Stromal cell of bone marrow (primary cell): ENCODE results near the gene CTNNA1.
A peak's percentile ranks its signal among the peaks of the same experiment; 100 is the strongest.
"Not testable (repeated sequence)": the region's sequence is repeated elsewhere in the genome, so short reads cannot be mapped to it uniquely, and the experiment has no call there.

ENCODE experiments used
- DNase-seq: peaks from one replicate; pipeline ENCODE4 v3.0.0-alpha.2; 2012; ENCODE audit warnings: low read depth

CTNNA1 gene

DNA sequence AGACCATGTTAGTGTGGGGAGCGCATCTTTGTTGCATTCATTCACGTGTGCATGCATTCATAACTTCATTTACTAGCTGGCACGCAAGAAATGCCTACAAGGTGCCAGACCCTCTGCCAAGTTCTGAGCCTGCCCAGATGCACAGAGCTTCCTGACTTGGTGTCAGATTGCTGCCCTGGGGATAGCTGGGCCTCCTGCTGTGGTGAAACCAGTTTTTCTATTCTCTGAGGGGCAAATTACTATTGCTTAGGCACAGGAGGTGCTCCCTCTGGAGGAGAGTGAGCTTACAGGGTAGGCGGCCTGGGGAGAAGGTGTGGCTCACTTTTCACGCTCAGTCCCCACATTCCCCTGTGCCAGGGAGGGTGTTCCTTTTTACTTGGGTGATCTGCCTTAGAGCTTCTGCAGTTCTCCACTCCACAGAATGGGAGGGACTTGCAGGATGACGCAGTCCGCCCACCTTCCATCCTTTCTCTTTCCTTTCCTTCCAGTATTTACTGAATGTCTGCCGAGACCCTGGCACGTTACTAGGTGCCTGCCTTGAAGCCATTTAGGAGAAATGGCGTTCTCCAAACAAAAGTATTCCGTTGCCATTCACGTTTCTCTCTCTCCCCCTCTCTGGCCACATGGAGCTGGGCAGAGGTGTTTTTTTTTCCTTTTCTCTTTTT is 27.9 kb upstream of the CTNNA1 start:
- peak; percentile 43 for DNase-seq

DNA sequence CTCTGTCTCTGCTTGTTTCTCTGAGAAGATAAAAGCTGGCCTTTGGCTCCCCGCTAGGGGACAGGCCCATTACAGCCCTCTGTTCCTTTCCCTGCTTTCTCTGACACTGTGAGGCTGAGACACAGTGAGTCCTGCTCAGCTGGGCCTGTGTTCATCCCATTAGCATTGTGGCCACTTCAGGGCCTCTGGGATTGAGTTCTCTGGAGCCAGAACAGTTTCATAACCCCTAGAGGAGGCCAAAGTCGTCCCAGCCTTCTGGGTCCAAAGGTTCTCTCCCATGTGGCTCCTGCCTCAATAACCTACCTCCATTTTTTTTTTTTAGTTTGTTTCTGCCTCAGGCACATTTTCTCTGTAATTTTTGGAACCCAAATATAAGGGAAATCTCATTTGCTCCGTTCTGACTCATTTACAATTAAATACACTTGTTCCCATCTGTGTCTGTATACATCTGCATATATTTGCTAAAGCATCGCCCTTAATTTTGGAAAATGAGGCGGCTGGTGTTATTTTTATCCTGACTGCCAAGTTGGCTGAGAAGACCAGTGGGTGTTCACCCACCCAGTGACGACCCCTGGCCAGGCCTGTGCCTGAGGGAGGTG is 27.3 kb upstream of the CTNNA1 start:
- no peak for DNase-seq

DNA sequence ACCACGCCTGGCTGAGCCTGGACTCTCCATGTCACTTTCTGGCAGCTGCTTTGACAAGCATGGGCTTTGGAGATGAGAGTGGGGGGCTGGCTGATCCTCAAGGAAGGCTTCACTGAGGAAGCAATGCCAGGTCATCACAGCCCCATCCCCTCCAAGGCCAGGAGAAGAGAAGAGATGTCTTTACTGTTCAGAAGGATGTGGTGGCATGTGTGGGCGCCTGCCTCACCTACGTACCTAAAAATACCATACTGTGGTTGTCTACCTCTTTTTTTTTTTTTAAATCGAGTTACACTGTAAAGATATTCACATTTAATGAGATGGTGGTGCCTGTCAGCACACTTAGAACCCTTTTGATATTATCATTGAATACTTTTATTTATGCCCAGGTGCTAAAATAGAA is 26.4 kb upstream of the CTNNA1 start:
- no peak for DNase-seq

DNA sequence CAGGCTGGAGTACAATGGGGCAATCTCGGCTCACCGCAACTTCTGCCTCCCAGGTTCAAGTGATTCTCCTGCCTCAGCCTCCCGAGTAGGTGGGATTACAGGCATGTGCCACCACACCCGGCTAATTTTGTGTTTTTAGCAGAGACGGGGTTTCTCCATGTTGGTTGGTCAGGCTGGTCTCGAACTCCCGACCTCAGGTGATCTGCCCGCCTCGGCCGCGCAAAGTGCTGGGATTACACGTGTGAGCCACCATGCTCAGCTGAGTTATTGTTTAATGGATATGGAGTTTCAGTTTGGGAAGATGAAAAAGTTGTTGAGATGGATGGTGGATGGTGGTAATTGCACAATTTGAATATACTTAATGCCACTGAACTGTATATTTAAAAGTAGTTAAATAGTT is 22.7 kb upstream of the CTNNA1 start:
- not testable (repeated sequence) for DNase-seq

DNA sequence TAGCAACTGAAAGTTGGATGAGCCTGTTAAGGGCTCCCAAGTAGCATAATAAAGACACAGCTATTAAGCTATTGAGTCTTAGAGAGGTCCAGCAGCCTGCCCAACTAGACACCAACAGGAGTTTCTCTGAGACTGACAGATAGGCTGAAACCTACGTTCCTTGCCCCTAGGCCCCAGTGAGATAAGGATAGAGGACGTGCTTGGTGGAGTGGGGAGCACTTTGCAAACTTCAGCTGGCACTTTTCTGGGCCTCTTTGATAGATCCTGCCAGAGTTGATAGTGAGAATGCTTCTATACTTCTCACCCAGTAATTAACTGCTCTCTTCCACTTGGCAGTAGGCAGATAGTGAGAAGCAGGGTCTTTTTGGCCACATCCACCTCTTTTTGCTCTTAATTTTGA is 20.8 kb upstream of the CTNNA1 start:
- no peak for DNase-seq

DNA sequence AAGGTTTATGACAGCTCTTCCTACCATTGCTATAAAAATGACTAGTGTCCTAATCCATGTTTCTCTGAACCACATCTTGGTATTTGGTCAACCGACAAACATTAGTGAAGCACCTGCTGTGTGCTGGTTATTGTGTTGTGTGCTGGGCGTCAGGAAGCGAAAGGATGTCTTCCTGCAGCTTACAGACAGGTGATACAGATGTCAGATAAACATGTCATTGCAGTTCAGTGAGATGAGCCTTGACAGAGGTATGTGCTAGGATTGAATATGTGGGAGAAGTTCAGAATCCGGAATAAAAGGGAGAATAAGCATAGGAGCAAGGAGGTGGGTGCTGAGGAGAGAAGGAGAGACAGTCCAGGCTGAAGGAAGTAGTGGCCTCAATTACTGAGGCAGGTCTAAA is 20.3 kb upstream of the CTNNA1 start:
- no peak for DNase-seq

DNA sequence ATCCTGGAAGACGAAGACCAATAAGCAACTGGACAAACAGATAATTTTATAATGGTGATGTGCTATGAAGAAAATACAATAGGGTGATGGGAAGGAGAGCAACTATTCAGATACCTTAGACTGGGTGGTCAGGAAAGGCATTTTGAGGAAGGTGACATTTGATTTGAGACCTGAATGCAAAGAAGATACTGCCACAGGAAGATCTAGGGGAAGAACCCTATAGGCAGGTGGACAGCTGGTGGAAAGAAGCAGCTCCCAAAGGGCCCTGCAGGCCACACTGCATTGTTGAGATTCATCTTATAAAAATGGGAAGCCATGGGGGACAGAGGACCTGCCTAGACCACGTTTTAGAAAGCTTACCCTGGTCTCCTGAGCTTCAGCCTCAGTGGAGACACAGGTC is 19.7 kb upstream of the CTNNA1 start:
- no peak for DNase-seq

DNA sequence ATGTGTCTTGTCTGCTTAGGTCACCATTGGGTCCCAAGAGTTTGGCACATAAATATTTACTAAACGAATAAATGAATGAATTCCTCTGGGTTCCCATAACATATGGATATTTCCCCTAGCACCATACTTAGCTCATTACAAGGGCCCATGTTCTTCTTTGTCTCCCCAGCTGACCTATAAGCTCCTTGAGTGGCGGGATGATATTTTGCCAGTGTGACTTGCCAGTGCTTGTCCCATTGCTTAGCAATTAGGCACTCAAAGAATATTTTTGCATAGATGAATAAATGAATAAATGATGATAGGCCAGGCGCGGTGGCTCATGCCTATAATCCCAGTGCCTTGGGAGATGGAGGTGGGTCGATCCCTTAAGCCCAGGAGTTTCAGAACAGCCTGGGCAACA is 16.9 kb upstream of the CTNNA1 start:
- no peak for DNase-seq

DNA sequence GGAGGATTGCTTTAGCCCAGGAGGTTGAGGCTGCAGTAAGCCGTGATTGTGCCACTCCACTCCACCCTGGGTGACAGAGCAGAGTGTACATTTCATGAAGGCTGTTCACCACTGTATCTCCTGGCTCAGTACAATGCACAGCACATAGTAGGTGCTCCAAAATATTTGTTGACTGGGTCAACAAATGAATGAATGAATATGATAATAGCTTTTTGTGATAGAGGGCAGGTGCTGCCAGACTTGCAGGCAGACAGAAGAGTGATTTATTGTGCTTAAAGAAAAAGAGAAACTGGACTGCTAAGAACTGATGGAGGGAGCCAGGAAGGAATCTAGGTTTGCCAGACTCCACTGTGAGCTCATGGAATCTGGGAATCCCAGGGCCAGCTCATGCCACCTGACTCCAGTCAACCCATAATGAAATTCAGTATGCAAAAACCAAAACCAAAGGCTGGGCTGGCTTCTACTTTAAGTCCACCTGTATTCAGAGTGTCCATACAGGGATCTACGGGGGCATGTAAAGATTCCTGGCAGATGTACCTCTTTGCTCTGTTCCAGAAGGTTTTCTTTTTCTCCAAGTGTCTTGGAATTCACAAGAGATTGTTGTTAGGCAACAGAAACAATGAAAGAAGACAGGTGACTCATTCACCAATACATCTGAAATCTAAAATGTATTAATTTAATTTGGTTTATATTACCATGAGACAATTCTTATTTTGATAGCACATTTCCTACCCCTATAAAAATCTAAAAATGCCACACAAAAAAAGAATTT is 15.5 kb upstream of the CTNNA1 start:
- no peak for DNase-seq

DNA sequence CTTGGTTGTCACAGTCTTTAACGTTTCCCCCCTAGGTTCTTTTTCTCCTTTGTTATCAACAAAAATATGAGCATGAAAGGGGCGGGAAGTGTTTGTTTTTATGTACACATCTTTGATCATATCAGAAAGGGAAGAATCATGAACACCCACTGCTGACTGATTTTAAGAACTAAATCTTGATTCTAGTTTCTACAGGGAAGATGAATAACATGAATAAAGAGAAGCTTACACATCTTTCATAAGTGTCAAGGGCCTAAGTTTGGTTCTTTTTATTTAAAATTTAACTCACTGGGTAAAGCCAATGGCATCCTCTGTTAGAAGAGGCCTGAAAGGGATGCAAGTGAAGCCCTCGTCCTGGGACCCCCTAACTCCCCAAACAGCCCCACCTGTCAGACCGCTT is 14.8 kb upstream of the CTNNA1 start:
- no peak for DNase-seq

DNA sequence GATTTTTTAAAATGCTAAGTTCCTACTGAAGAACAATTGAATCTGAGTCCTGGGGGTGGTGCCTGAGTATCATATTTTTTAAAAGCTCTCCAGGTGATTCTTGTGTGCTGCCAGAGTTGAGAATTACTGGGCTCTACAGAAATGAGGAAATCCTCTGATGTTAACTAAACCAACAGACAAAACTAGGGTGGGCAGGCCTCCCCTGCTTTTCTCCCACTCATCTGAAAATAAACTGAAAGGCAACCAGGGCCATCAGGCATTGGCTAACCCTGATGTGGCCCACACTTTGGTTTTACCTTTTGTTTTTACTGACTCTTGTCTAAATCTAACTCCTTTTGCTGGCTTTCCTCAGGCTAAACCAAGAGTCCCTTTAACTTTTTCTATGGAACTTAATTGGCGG is 13.3 kb upstream of the CTNNA1 start:
- DNase-seq, result no peak

DNA sequence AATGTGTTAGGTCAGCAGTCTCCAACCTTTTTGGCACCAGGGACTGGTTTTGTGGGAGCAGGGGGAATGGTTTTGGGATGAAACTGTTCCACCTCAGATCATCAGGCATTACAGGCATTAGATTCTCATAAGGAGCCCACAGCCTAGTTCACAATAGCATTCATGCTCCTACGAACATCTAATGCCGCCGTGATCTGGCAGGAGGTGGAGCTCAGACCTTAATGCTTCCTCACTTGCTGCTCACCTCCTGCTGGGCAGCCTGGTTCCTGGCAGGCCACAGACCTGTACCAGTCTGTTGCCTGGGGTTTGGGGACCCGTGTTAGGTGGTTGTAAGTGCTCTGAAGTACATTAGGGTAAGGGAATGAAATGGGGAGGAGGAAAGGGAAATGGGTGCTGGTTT is 9.7 kb upstream of the CTNNA1 start:
- DNase-seq, result no peak

DNA sequence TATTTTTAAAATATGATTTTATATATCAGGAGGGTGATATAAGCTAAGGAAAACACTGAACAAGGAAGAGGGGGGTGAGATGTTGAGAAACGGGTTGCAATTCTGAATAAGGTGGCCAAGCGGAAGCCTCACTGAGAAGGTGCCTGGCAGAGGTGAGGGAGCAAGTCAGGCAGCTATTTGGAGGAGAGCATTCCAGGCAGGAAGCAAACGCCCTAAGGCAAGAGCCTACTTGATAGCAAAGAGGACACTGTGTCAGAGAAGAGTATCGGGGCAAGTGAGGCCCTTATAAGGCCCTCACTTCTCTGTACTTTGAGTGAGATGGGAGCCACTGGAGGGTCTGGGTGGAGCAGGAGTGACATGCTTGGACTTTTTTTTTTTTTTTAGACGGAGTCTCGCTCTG is 8.0 kb upstream of the CTNNA1 start:
- DNase-seq, result no peak

DNA sequence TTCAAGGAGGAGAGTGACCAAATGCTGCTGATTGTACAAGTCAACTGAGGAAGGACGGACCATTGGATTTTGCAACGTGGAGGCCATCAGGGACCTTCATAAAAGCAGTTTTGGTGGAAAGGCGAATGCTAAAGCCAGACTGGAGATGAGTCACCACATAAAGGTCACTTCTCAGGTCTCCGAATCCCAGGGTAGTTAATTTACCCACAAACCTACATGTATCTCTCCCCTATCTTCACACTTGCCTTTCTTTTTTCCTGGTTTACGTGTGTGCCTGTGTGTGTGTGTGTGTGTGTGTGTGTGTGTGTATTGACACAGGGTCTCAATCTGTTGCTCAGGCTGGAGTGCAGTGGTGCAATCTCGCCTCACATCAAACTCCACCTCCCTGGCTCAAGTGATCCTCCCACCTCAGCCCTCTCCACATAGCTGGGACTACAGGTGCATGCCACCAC is 4.6 kb upstream of the CTNNA1 start:
- DNase-seq, result peak; percentile 84

DNA sequence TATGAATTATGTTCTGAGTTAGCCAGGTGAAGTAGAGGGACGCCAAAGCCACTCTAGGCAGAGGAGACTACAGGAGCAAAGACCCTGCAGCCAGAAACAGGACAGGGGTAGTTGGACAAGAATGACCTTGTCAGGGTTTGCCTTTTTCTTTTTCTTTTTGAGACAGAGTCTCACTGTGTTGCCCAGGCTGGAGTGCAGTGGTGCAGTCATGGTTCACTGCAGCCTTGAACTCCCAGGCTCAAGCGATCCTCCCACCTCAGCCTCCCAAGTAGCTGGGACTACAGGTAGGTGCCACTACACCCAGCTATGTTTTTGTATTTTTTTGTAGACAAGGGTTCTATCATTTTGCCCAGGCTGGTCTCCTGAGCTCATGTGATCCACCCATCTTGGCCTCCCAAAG is 1.9 kb upstream of the CTNNA1 start:
- not testable (repeated sequence) for DNase-seq

DNA sequence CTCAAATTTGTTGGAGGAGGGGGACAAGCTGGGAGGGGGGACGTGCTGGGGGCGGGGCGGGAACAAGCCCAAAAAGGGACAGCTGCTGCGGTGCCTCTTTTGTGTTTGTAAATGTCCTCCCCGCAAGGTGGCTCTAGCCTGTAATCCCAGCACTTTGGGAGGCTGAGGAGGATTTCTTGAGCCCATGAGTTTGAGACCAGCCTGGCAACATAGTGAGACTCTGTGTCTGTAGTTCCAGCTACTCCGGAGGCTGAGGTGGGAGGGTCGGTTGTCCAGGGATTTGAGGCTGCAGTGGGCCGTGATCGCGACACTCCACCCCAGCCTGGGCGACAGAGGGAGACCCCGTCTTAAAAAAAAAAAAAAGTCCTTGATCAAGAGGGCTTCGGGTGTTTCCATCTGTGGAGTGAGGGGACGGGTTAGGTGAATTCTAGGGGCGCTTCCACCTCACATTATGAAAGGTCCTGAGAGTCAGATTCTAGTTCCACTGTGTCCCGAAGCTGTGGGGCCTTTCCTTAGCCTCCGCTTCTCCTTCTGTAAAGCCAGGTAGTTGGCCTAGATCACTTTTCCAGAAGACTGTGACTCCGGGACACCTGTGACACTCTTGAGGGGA is 779 bp upstream of the CTNNA1 start:
- DNase-seq, result no peak

DNA sequence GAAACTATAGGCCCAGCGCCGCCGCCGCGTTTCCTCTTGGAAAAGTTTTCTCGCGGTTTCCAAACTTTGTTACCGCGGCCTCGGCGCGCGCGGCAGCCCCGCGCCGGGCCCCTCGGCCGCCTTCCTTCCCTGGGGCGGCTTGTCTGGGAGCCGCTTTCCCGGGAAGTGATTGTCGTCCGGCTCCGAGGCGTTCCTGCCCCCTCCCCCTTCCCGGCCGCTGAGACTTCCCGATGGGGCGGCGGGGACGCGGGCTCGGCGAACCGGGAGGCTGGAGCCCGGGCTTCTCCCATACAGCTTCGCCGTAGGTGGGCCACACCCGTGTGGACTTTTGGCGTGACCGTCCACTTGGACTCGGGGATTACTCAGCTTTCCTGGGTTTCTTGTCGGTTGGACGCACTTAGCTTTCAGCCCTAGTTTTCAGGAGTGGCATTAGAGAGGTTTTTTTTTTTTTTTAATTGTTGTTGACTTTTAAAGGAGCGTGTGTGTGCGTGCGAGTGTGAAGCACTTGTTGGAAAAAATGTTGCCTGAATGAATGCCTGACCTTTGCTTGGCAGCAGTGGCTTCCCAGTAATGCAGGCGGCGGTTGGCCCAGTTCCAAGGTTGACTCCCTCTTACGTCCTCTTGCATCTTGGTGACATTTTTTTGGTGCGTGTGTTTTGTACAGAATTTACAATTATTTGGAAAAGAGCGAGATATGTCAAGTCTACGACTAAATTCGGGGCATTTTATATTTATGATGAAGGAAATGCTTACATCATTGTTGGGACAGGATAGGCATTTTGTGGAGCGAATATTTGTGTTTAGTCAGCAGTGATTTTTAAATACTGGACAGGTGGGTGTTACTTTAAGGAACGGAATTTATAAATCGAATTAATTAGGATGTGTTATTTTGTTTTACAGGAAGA is 821 bp downstream of the CTNNA1 start:
- DNase-seq, result peak; percentile 80

DNA sequence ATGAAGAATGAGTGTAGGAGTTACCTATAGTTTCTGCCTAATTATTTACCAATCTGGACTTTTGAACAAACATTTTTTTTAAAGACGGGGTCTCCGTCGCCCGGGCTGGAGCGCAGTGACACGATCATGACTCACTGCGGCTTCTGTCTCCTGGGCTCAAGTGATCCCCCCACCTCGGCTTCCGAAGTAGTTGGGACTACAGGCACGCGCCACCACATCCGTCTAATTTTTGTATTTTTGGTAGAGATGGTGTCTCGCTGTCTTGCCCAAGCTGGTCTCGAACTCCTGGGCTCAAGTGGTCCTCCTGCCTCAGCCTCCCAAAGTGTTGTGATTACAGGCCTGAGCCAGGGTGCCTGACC is 1.5 kb downstream of the CTNNA1 start:
- no peak for DNase-seq

DNA sequence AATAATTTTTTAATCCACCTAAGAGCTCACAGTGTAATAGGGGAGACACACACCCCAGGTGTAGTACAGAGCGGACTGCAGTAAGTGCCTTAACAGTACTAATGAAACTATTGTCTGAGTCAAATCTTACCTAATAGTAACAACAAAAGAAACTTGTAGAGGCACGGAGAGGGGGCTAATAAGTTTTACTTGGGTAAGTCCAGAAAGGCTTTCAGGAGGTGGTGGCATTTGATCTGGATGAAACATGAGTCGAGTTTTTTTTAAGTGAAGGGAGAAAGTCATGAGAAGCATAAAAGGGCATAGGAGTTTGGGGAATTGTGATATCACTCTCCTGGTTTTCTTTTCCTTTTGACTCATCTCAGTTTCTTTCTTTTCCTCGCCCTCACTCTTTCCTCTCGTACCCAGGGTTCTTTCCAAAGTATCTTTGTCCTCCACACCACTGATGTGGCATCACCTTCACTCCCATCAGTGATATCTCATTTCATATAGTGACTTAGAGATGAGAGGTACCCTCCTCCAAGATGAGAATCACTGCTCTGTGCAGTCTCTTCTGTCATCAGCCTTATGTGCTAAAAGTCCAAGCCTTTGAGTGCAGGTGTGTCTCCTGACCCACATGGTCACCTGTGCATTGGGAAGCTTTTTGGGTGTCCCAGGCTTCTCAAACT is 2.0 kb downstream of the CTNNA1 start:
- DNase-seq, result no peak

DNA sequence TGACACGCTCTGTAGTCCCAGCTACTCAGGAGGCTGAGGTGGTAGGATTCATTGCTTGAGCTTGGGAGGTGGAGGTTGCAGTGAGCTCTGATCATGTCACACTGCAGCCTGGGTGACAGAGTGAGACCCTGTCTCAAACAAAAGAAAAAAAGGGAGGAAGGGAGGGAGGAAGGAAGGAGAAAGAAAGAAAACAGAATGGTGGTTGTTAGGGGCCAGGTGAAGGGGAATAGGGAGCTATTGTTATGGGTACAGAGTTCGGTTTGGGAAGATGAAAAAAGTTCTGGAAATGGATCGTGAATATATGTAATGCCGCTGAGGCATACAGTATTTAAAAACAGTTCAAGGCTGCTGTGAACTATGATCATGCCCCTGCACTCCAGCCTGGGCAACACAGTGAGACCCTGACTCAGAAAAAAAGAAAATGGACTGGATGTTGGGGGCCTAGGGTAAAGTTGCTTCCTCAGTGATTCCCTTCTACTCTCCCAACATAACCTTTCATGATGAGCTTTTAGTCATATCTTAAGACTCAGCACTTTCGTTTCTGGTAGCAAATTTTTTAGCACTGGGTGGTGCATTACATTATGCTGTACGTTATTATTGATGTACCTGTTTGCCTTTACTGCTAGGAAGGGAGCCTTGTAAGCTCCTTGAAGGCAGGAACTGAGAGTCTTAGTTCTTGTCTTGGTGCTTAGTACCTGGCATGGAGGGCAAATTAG is 4.0 kb downstream of the CTNNA1 start:
- DNase-seq, result no peak
